LNCAP (cell line): ENCODE data around the gene DUOXA2.

Experiments used
- TF ChIP-seq, protein P1 (sequence below): fragments of 450-650 bp; IDR thresholded peaks from 2 replicates; pipeline ENCODE4 v1.5.1; 2017; ENCODE audit warnings: mild to moderate bottlenecking

The DUOXA2 gene

GRCh38 chr15:45138814-45139765 is 25.0 kb downstream of the DUOXA2 start:
- TF ChIP-seq, protein P1, sequence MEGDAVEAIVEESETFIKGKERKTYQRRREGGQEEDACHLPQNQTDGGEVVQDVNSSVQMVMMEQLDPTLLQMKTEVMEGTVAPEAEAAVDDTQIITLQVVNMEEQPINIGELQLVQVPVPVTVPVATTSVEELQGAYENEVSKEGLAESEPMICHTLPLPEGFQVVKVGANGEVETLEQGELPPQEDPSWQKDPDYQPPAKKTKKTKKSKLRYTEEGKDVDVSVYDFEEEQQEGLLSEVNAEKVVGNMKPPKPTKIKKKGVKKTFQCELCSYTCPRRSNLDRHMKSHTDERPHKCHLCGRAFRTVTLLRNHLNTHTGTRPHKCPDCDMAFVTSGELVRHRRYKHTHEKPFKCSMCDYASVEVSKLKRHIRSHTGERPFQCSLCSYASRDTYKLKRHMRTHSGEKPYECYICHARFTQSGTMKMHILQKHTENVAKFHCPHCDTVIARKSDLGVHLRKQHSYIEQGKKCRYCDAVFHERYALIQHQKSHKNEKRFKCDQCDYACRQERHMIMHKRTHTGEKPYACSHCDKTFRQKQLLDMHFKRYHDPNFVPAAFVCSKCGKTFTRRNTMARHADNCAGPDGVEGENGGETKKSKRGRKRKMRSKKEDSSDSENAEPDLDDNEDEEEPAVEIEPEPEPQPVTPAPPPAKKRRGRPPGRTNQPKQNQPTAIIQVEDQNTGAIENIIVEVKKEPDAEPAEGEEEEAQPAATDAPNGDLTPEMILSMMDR: no peak

GRCh38 chr15:45139770-45140169 is 25.6 kb downstream of the DUOXA2 start:
- TF ChIP-seq, protein P1: no peak

DNA sequence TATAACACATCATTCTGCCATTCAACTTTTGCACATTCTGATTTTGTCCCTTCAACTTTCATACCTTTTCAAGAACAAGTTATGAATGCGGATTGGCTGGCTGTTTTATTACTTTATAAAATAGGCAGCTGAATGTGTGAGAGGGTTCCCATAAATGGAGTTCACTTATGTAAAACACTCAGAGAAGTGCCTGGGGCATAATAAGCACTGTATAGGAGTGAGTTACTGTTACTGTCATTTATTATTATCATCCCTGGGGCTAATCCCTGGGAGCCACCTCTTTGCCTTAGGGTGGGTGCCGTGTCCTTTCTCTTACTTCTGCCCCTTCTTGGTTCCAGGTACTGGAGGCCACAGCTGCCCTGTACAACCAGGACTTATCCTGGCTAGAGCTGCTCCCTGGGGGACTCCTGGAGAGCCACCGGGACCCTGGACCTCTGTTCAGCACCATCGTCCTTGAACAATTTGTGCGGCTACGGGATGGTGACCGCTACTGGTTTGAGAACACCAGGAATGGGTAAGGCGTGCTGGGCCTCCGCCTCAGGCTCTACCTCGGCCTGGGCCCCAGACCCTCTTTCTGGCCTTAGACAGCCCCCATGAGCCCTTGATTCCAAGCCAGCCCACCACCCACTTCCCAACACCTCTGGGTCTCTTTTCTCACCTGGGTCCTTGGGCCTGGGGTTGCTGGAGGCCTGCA is 26.6 kb downstream of the DUOXA2 start:
- TF ChIP-seq, protein P1: no peak

DNA sequence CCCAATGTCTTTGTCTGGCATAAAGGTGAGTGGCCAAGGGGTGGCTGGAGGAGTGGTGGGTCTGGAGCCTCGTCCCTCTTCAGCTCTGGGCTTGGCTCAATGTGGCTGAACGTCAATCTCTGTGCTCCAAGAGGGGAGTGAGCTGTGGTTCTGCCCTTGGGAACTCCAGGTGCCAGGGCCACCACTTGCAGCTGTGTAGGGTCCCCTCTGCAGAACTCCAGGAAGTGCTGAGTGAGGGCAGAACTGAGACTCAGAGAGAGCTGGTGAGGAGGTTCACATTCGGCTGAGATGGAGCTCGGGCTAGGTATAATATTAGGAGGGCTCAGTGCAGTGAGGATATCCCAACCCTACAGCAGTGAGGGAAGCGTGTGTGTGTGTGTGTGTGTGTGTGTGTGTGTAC is 27.3 kb downstream of the DUOXA2 start:
- TF ChIP-seq, protein P1: no peak

- TF ChIP-seq, protein P1: no peak
Measured at GRCh38 chr15:45143056-45143455, 28.9 kb downstream of the DUOXA2 start.

DNA sequence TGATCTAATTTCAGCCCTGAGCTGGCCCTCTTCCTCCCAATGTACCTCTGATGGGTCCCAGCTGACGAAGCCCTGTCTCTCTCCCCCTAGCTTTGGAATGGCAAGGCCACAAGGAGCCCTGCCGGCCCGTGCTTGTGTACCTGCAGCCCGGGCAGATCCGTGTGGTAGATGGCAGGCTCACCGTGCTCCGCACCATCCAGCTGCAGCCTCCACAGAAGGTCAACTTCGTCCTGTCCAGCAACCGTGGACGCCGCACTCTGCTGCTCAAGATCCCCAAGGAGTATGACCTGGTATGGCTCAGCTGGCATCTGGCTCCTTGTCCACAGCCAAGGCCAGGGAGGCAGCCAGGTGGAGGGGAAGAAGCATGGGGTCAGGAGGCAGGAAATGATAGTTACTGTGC is 29.8 kb downstream of the DUOXA2 start:
- TF ChIP-seq, protein P1: no peak

DNA sequence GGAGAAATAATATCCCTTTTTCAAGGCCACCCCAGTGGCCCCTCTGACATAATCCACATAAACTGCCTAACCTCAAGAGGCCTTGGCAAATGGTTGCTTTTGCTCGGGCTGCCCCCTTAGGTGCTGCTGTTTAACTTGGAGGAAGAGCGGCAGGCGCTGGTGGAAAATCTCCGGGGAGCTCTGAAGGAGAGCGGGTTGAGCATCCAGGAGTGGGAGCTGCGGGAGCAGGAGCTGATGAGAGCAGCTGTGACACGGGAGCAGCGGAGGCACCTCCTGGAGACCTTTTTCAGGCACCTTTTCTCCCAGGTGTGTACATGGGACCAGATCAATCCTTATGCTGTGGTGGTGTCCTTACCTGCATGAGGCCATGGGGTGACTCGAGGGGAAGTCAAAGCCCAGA is 30.6 kb downstream of the DUOXA2 start:
- TF ChIP-seq, protein P1: no peak
